Renal cortex interstitium (tissue), 11 donors: ENCODE measurements around the gene ZBTB7C. TPM values are rescaled to one million over a fixed set of nuclear protein-coding genes. Genes with fewer than 3 reads are reported as not detected.
A peak's percentile ranks its signal among the peaks of the same experiment; 100 is the strongest.

ENCODE experiments used
- DNase-seq, 11 donors: peaks; one replicate each; pipeline ENCODE4 v3.0.0-alpha.2; 2013; ENCODE audit warnings: low read depth in 9 of 11, low spot score in 4 of 11; ENCODE audit errors: extremely low read depth in 1 of 11
- polyA plus RNA-seq, 3 donors: library from polyadenylated mRNA; unstranded; fragments of 120-200 nt; gene quantifications; one replicate each; pipeline ENCODE4 v1.2.1, GENCODE V29; 2013; ENCODE audit not compliant: insufficient read length in 3 of 3

Gene ZBTB7C
- polyA plus RNA-seq, 3 donors = 12.3 to 17.0 (median 16.6) TPM

DNA sequence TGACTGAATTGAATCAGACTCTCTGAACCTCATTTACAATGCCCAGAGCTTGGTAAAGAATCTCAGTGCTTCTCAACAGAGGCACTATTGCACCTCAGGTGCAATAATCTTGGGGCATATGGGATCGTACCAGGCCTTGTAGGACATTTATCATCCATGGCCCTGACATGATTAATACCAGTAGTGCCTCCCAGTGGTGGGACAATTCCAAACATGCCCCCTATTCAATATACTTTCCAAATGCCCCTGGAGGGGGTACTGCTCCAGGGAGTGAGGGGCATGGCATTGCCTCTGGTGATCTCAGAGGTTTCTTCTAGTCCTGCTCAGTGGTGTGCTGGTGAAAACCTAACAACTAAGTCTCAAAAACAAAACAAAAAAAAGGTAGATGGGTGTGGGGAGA, 303.9 kb downstream of the ZBTB7C start:
- no peak for DNase-seq

DNA sequence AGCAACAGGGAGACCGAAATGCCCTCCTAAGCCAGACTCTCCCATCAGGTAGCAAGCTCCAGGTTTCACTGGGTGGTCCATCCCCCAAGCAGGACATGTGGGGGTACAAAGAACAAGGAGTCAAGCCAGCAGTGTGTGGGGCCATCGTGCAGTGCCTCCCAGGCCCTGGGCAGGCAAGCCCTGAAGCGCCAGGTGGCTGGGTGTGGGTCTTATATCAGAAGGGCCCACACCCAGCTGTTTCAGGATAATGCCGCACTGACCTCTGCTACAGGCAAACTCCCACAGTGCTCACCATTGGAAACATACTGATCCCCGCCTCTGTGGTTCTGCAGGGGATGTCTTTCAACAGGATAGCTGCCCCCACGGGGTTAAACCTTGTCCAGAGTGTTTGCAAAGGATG, 304.5 kb downstream of the ZBTB7C start:
- DNase-seq = no peak

DNA sequence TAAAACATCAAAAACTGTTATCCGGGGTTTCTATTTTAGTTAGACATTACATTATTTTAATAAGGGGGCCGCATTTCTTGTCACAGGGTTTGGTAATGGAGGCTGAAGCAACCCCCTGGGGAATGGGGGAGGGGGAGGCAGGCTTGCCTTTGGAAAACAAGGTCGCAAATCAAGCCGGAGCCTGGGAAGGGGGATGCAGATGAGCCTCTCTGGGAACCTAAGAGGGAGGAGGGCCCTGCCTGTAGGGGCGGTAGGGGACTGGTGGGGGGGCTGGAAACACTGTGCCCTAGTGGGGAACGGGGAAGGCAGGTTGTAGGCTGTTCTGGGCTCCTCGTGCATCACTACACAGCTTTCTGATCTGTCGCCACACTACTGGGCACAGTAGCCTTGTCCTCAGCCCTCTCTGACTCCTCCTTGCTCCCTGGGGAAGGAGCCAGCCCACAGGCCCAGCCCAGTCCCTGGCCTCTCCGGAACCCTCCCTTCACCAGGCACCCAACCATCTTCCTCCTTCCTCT, 308.5 kb downstream of the ZBTB7C start:
- peak in 10 of 11 donors; percentile 56 to 73 (median 62) for DNase-seq

DNA sequence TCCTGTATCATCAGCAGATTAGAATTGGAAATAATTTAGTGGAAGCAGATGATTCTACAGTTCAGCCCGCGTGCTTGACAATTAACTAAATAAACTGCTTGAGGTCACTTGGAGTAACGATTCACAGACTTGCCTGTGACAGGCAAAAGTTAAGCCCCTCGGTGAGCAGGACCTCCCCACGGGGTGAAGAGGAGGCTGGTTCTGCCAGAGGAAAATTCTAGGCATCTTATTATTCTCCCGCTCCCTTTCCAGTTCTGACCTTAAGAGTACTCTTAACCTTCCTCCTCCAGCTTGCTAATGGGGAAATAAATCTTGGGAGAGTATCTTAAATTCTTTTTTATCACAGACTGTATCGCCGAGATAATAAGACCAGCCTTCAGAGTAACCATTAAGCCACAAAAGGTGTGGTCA, 309.0 kb downstream of the ZBTB7C start:
- peak in 10 of 11 donors; percentile 24 to 59 (median 40) for DNase-seq

DNA sequence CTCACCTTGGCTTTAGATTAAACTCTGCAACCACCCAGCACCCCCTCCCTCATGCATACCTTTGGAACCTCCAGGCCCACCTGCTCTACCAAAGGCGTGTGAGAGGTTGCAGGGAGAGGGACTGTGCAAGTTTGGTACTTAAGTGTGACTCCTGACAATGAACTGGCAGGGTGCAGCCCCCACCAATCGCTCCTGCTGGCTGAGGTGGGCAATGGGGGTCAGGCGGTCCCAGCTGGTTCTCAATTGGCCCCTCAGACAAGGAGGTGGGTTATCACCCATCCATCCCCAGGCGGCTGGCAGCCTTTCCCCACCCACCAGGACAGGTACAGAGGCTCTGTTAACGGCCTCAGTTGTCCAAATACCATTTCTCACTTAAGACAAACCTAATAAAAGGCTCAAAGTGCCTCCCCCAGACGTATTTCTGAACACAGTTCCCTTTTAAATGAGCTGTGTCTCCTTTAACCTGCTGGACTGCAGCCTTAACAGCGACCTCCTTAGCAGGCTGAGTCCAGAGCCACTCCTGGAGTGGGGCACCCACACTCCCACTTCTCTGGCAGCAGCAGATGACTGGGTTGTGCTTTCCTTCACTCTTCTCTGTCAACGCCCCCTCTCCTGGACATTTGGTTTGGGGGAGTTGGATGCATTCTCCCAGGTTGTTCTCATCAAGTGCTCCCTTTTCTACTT, 309.6 kb downstream of the ZBTB7C start:
- peak in 5 of 11 donors; percentile 28 to 61 (median 41) for DNase-seq

DNA sequence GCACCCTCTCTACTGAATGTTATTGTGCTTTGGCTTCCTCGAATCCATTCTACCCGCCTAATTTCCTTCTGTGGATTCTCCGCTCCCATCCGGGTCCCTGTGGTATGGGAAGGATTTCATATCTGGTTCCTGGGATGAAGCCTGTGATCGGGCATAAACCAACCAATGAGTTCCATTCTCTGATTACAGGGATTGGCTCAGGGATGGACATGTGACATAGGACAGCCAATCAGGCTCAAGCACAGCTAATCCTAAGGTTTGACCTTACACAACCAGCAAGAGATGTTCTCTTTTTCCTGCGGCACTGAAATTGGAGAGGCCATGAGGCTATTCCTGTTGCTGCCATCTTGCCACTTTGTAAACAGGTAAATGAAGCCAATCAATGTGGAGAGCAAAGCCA, 310.6 kb downstream of the ZBTB7C start:
- no peak for DNase-seq

DNA sequence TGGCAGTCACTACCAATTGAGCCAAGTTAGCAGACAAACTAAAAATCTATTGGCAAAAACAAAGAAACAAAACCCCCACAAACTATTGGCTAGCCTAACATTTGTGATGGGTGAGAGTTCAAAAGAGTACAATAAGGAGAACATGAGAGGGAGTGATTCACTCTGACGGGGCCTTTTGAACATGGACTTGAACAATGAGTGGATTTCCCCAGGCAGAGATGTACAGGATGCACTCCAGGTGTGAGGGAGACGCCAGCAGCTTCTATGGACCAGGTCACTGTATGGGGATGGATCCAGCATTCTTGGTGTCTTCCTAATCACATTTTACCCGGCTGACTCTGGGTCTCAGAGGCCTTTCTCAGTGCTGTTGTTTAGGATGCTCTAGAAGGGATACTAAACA, 311.2 kb downstream of the ZBTB7C start:
- DNase-seq = no peak

DNA sequence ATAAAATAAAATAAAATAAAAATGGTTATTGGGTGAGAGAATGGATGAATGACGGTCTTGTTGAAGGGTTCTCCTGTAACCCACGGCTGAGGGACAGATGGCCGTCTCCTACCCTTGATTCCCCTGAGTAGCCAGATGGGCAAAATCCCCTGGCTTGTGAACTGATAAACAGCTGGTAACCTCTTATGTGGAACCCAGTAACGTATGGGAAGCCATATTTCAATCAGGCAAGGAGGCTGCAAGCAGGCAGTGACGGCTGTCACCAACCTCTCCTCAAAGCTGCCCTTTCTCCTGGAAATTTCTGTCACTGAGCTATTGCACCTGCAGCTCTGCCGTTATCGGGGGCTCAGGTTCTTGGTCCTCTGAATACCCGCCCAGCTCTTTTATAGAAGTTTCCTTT, 313.5 kb downstream of the ZBTB7C start:
- DNase-seq = no peak

DNA sequence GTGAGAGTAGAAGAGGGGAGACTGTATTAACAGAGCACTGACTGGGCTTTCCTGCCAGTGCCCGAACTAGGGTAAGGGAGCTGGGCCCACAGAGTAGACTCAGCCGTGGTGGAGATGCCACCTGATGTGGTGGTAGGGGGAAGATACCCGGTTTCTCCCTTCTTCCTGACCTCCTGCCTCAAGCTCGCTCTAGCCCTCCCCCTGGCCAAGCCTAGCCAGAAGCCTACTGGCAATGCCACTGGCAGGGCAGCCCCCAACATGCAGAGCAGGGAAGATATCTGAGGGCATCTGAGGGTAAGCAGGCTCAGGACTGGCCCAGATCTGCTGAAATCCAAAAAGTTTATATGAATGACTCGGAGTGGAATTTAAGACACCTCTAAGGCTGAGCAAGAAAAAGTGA, 316.1 kb downstream of the ZBTB7C start:
- no peak for DNase-seq

DNA sequence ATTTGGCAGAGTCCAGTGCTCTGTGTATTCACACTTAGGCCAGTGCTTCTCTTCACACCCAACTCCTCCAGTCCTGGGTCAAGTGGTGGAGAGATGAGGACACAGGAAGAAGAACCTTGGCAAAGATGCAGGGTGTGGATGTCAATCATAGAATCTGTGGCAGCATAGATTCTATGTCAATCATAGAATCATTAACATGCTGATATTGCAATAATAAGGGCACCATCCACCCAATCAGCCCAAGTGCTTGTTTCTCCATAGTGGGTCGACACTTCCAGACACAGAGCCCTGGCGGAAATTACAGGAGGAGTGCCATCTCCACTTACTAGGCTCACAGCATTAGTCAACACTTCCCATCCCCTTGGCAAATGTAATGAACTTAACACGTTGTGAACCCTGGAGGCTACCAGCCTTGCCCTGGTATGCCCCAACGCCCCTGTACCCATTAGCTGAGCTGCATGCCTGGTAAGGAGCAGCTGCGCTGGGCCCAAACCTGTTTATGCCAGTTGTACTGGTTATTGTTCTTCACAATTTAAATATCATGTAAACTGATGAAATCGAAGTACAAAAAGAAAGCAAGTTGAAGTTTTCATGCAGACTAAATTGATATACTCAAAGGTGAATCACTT, 317.2 kb downstream of the ZBTB7C start:
- DNase-seq = no peak

DNA sequence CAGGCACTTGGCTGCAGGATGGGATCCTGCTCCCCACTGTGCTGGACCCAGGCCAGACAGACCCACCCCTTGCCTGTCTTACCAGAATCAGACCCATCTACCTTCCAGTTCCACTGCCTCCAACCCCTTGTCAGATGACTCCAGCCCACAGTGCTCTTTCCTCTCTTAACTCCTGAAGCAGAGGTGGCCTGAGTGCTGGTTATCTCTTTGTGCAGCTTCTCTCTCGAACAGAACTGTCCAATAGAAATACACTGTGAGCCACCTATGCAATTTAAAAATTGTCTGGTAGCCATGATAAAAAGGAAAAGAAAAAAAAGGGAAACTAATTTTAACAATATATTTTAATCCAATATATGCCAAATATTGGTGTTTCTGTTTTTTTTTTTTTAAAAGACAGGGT, 318.5 kb downstream of the ZBTB7C start:
- no peak for DNase-seq

DNA sequence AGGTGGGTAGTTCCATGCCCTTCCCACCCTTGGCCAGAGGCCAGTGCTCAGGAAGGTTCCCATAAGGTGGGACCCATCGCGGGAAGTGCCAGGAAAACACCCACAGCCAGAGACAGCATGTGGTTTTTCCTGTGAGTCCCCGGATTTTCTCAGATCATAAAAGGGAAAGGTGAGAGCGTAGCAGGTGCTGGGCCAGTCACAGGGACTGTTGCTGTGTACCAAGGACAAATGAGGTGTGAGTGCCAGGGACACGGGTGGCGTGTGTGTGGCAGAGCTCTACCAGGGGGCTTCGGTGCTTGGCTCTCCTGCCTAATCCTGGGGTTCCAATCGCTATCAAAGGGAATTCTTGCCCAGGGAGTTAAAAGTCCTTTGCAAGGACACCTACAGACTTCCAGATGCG, 319.2 kb downstream of the ZBTB7C start:
- DNase-seq = no peak

DNA sequence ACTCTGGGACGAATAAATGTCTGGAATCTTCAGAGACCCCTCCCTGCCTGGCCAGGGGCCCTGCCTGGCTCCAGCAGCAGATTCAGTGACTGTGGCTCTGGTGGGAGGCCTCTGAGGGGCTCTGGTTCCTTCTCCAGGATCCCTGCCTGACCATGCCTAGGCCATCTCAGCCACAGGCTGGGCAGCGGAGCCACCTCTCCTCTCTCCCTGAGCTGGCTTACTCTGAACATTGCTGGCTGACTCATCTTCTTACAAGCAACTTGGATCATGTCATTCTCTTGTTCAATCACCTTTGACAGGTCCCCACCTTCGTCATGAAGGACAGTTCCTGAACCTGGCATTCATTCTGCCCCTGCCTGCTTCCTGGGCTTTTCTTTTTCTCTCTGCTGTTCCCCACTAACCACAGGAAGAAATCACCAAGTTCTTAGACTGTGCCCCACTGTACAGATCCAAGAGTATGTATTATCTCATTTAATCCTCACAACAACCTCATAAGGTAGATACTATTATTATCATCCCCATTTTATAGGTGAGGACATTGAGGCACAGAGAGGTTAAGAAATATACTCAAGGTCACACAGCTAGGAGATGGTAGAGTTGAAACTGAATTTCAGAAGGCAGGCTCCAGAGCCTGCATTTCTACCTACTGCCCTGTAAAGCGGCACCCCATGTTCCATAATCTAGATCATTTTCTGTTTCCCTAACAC, 323.2 kb downstream of the ZBTB7C start:
- no peak for DNase-seq

DNA sequence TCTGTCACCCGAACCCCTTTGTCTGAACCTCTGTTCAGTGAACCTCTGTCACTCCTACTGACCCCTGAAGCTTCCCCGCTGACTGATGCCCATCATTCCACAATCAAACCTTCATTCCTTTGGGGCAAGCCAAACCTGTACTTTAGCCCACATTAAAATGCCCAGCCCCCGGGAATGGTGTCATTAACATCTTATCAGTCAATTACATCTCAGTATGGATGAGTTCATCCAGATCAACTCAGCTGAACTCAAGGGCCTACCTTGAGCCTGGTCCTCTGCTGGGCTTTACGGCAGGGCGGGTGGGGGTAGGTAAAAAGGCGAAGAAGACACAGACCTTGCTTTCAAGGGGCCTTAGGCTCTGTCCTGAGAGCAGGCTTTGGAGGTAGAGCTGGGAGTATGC, 324.3 kb downstream of the ZBTB7C start:
- no peak for DNase-seq

DNA sequence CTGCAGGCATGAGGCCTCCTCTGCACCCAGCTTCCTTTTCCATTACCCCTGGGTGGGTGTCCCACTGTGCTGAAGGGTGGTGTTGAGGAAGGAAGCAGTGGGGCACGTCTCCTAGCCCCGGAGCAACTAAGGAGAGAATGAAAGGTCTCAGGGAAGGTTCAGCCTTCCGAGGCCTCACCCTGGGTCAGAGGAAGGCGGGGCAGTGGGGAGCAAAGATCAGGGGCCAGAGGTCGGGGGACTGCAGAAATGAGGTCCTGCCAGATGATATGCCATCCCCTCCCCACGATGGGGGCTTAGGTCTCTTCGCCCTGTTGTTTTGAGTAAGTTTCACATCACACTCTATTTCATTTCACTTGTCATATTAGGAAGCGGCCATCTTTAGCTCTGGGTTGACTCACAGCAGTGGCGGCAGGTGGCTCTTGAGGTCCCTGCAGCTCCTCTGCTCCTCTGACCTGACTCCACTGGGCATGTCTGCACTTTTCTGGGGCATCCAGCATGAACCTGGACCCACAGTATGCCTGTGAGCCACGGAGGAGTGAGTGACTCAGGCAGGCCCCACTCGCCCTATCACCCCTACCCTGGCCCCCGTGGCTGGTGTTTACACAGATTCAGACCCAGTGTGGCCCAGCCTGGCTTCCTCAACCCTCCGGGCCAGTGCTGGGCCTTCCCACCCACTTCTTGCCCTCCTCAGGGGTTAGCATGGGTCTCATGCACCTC, 325.0 kb downstream of the ZBTB7C start:
- no peak for DNase-seq

DNA sequence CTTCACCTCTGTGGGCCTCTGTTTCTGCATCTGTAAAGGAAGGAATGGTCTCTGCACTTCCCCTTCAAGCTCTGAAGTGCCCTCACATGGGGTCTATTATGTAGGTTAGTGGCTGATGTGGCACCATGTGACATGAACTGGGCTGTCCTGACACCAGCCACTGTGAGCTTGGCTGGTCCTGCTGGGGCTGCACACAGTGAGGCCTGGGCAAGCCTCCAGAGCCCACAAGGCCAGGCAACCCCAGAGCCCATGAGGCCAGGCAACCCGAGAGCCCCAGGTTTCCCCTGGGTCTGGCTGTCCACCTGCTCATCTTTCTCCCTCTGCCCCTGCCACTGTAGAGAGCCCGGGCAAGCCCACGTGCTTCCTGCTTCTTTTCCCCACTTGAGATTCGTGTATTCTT, 328.6 kb downstream of the ZBTB7C start:
- DNase-seq = no peak

DNA sequence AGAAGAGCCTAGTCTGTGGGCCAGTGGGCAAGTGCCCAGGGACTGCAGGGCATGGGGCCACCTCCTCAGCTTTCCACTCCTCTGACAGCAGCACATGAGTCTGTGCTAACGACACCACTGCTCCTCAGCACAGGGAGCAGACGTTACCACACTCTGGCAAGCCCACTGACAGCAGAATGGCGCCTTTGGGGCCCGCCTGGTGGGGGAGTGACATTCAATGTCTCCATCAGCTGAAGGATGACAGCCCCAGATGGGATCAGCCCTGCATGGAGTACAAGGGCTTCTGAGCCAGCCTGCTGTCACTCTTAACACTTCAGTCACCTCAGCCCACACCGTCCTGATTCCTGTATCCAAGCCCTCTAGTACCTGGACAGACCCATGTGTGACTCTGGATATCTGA, 329.3 kb downstream of the ZBTB7C start:
- no peak for DNase-seq

DNA sequence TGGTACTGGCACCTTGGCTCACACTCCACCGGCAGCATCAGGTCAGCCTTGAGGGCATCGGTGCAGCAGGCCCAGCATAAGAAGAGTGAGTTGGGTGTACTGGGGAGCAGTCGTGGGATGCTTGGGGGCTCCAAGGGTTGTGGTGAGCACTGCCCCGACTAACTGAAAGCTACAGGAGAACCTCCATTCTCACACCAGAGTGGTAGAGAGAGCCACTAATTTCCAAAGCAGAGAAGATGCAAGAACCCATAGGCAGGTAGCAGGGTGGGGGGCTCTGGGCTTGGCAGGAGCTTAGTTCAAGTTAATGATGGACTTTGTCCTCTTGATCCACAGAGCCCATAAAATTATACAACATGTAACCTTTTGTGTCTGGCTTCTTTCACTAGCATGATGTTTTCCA, 330.7 kb downstream of the ZBTB7C start:
- DNase-seq = no peak

DNA sequence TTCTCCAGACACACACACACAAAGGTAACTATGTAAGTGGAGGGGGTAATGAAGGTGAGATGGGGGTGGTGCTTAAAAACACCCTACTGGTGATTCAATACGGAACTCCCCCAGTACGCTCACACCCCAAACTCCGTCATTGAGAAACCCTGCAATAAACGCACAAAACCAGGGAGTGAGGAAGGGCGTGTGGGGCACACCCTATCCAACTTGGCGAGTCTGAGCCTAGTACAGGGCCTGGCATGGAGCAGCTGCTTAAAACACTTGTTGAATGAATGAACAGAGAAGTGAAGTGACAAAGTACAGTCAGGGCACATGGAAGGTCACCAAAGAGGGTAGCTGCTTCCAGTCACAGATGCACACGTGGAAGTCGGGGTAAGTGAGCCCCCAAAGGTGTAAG, 331.9 kb downstream of the ZBTB7C start:
- DNase-seq = no peak

DNA sequence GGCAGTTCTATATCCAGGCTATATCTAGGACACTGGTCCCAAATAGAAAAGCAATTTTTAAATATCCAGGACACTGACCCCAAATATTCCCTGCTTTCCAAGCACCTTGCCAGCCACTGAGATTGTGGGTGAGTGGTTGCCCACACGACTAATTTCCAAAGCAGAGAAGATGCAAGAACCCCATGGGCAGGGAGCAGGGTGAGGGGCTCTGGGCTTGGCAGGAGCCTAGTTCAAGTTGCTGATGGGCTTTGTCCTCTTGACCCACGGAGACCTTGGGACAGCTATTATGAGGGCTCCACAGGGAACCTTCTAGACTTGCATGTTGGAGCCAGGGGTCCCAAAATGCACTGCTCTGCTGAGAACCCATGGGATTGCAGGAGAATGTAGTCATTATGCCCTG, 332.7 kb downstream of the ZBTB7C start:
- no peak for DNase-seq
